ENCODE results near the gene SGMS1. TPM values are rescaled to one million over a fixed set of nuclear protein-coding genes. Genes with fewer than 3 reads are reported as not detected.
"Not testable (repeated sequence)": the region's sequence is repeated elsewhere in the genome, so short reads cannot be mapped to it uniquely, and the experiment has no call there.

Gene SGMS1
- total RNA-seq, 2 donors from 2014 or later, result 19.4 to 19.5 TPM

GRCh38 chr10:50432211-50433009 lies 191.3 kb downstream of the SGMS1 start:
- TF ChIP-seq, protein P1, sequence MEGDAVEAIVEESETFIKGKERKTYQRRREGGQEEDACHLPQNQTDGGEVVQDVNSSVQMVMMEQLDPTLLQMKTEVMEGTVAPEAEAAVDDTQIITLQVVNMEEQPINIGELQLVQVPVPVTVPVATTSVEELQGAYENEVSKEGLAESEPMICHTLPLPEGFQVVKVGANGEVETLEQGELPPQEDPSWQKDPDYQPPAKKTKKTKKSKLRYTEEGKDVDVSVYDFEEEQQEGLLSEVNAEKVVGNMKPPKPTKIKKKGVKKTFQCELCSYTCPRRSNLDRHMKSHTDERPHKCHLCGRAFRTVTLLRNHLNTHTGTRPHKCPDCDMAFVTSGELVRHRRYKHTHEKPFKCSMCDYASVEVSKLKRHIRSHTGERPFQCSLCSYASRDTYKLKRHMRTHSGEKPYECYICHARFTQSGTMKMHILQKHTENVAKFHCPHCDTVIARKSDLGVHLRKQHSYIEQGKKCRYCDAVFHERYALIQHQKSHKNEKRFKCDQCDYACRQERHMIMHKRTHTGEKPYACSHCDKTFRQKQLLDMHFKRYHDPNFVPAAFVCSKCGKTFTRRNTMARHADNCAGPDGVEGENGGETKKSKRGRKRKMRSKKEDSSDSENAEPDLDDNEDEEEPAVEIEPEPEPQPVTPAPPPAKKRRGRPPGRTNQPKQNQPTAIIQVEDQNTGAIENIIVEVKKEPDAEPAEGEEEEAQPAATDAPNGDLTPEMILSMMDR (IDR thresholded peaks at IDR 0.05), result no peak
- H3K27ac ChIP-seq, result peak overlapping the region; percentile 22
- intact Hi-C loops (cut with DNase I), result no loop called here

DNA sequence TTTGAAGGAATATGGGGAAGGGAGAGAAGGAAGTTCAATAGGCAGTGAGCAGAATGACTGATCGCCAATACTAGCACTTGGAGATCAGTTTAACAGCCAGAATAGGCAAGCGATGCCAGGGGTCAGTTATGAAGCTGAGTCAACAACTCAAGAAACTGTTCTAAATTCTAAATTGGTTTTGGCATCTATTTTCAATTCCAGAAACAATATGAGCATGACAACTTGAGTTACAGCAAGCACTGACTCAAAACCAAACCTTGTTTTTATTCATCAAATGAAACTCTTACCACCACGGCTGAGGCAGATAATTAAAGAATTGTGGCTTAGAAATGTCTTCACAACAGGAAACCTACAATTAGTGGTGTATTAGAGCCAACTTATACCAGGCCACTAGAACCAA lies 192.0 kb downstream of the SGMS1 start:
- H3K9ac ChIP-seq (ENCODE audit: low read depth in 2 of 2, low read length in 2 of 2), result no peak overlapping the region
- H3K9me3 ChIP-seq, result no peaks in the 10 kb centered on the region
- DNase-seq, result no peak
- H3K27ac ChIP-seq, result peak overlapping the region; percentile 22
- no peak overlapping the region for H3K4me3 ChIP-seq
- intact Hi-C loops (cut with DNase I), result no loop called here
- H3K27me3 ChIP-seq, result no peaks in the 10 kb centered on the region
- TF ChIP-seq, protein P1 (IDR thresholded peaks at IDR 0.05), result no peak
- H3K36me3 ChIP-seq, result no peaks in the 10 kb centered on the region
- H3K4me1 ChIP-seq, result no peaks in the 10 kb centered on the region

More at GRCh38 chr10:50432211-50433009, 191.3 kb downstream of the SGMS1 start:
- no peak overlapping the region for H3K9ac ChIP-seq (ENCODE audit: low read depth in 2 of 2, low read length in 2 of 2)
- H3K4me1 ChIP-seq, result no peaks in the 10 kb centered on the region
- no peak overlapping the region for H3K4me3 ChIP-seq
- no peak for DNase-seq
- no peaks in the 10 kb centered on the region for H3K9me3 ChIP-seq
- no peaks in the 10 kb centered on the region for H3K27me3 ChIP-seq
- no peaks in the 10 kb centered on the region for H3K36me3 ChIP-seq

GRCh38 chr10:50431133-50431532 lies 192.6 kb downstream of the SGMS1 start:
- H3K9ac ChIP-seq (ENCODE audit: low read depth in 2 of 2, low read length in 2 of 2), result no peak overlapping the region
- H3K4me3 ChIP-seq, result no peak overlapping the region
- TF ChIP-seq, protein P1 (IDR thresholded peaks at IDR 0.05), result no peak

DNA sequence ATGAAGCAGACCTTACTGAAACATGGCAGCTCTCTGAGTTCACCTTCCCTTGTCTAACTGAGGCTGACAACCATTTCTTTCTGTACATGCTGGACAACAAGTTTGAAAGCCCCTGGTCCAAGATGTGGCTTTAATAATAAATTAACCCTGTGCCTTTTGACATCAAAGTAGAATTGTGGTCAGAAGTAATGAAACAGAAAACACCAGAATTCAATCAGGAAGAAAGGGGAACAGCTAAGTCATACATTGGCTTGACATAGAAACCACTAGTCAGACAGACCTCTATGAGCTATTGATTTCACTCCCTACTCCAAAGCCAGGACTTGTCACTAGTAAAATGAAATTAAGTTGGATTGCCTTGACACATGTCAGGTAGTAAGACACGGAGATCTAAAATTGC lies 197.3 kb downstream of the SGMS1 start:
- H3K36me3 ChIP-seq, result no peaks in the 10 kb centered on the region
- intact Hi-C loops (cut with DNase I), result no loop called here
- H3K9me3 ChIP-seq, result no peaks in the 10 kb centered on the region
- TF ChIP-seq, protein P1 (IDR thresholded peaks at IDR 0.05), result no peak
- DNase-seq, result no peak
- no peaks in the 10 kb centered on the region for H3K4me1 ChIP-seq
- no peak overlapping the region for H3K27ac ChIP-seq
- H3K4me3 ChIP-seq, result no peak overlapping the region
- H3K9ac ChIP-seq (ENCODE audit: low read depth in 2 of 2, low read length in 2 of 2), result no peak overlapping the region
- no peaks in the 10 kb centered on the region for H3K27me3 ChIP-seq

More at GRCh38 chr10:50431133-50431532, 192.6 kb downstream of the SGMS1 start:
- intact Hi-C loops (cut with DNase I), result no loop called here
- H3K36me3 ChIP-seq, result no peaks in the 10 kb centered on the region
- no peak for DNase-seq
- H3K27ac ChIP-seq, result peak overlapping the region; percentile 22
- H3K9me3 ChIP-seq, result no peaks in the 10 kb centered on the region
- no peaks in the 10 kb centered on the region for H3K4me1 ChIP-seq
- no peaks in the 10 kb centered on the region for H3K27me3 ChIP-seq

GRCh38 chr10:50425215-50425614 lies 198.5 kb downstream of the SGMS1 start:
- H3K4me1 ChIP-seq; H3K27ac ChIP-seq; DNase-seq; H3K27me3 ChIP-seq; H3K4me3 ChIP-seq; H3K9me3 ChIP-seq; H3K36me3 ChIP-seq; intact Hi-C loops (cut with DNase I); H3K9ac ChIP-seq (ENCODE audit: low read depth in 2 of 2, low read length in 2 of 2): not testable (repeated sequence)

DNA sequence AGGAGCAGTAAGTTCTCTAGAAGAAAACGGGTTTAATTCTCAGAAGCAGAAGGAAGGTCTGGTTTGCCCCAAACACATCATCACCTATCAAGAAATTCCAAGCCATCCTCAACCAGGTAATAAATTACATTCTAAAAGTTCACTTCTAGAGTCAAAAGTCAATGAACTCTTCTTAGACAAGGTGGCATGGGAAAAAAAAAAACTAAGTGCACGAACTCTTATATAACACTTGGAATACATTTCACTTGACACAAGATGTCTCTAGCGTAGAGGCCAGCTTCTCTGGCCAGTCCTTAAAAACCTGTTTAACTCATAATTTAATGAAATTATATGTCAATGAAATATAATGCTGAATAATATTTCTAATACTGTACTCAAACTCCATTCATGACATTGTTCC lies 200.3 kb downstream of the SGMS1 start:
- Histone ChIP-seq H3K36me3 (no peaks in the 10 kb centered on the region), H3K27me3 (no peaks in the 10 kb centered on the region), H3K9ac (ENCODE audit: low read depth in 2 of 2, low read length in 2 of 2) (no peak overlapping the region), H3K9me3 (no peaks in the 10 kb centered on the region), H3K4me3 (no peak overlapping the region), H3K27ac (no peak overlapping the region), H3K4me1 (no peaks in the 10 kb centered on the region)
- intact Hi-C loops (cut with DNase I), result no loop called here
- no peak for DNase-seq
- TF ChIP-seq, protein P1 (IDR thresholded peaks at IDR 0.05), result no peak
